IPS-20b (cell line): ENCODE data around the gene NECTIN1.

Experiments
- H3K27ac ChIP-seq: one replicate; pipeline ENCODE4 v1.5.1; 2013; ENCODE audit warnings: low read length
- H3K27me3 ChIP-seq: 2 replicates; pipeline ENCODE4 v1.6.1; 2013; ENCODE audit warnings: mild to moderate bottlenecking, low read length, inconsistent platforms; ENCODE audit not compliant: insufficient read depth
- H3K36me3 ChIP-seq: 2 replicates; pipeline ENCODE4 v1.6.1; 2013; ENCODE audit warnings: low read depth, mild to moderate bottlenecking, inconsistent platforms, low read length, moderate library complexity; ENCODE audit not compliant: insufficient read depth
- H3K4me1 ChIP-seq: 2 replicates; pipeline ENCODE4 v1.6.1; 2013; ENCODE audit warnings: mild to moderate bottlenecking, control low read depth, inconsistent platforms, low read length, moderate library complexity; ENCODE audit not compliant: insufficient read depth
- H3K4me3 ChIP-seq: 2 replicates; pipeline ENCODE4 v1.5.1; 2013; ENCODE audit warnings: mild to moderate bottlenecking, low read length, inconsistent platforms
- H3K9ac ChIP-seq: 2 replicates; pipeline ENCODE4 v1.6.1; 2013; ENCODE audit warnings: low read depth, mild to moderate bottlenecking, inconsistent platforms, low read length, moderate library complexity
- H3K9me3 ChIP-seq: 2 replicates; pipeline ENCODE4 v1.6.1; 2013; ENCODE audit warnings: mild to moderate bottlenecking, low read depth, low read length, inconsistent platforms; ENCODE audit not compliant: insufficient read depth

Gene NECTIN1

GRCh38 chr11:119752946-119753345 is 23.9 kb upstream of the NECTIN1 start:
- Histone ChIP-seq H3K4me3 (no peak overlapping the region), H3K27me3 (peaks cover 25% of the 10 kb centered on the region), H3K36me3 (no peaks in the 10 kb centered on the region), H3K9ac (no peak overlapping the region), H3K9me3 (no peaks in the 10 kb centered on the region), H3K27ac (no peak overlapping the region), H3K4me1 (no peaks in the 10 kb centered on the region; the same call in 1 of the 2 replicates)

- H3K4me3 ChIP-seq = no peak overlapping the region
- H3K9me3 ChIP-seq = no peaks in the 10 kb centered on the region
- H3K27ac ChIP-seq = no peak overlapping the region
- no peaks in the 10 kb centered on the region for H3K36me3 ChIP-seq
- no peak overlapping the region for H3K9ac ChIP-seq
- peaks cover 25% of the 10 kb centered on the region for H3K27me3 ChIP-seq
- no peaks in the 10 kb centered on the region; the same call in 1 of the 2 replicates for H3K4me1 ChIP-seq
Observed at GRCh38 chr11:119752345-119752871, 23.4 kb upstream of the NECTIN1 start.

GRCh38 chr11:119750056-119750455 is 21.1 kb upstream of the NECTIN1 start:
- Histone ChIP-seq H3K27ac (no peak overlapping the region), H3K4me3 (no peak overlapping the region), H3K27me3 (peaks cover 36% of the 10 kb centered on the region), H3K9ac (no peak overlapping the region), H3K4me1 (no peaks in the 10 kb centered on the region), H3K36me3 (no peaks in the 10 kb centered on the region), H3K9me3 (no peaks in the 10 kb centered on the region)

- no peaks in the 10 kb centered on the region for H3K36me3 ChIP-seq
- H3K27ac ChIP-seq = no peak overlapping the region
- H3K27me3 ChIP-seq = peaks cover 37% of the 10 kb centered on the region
- no peak overlapping the region for H3K4me3 ChIP-seq
- no peak overlapping the region for H3K9ac ChIP-seq
- H3K4me1 ChIP-seq = no peaks in the 10 kb centered on the region
- H3K9me3 ChIP-seq = no peaks in the 10 kb centered on the region
Observed at GRCh38 chr11:119749006-119749565, 20.1 kb upstream of the NECTIN1 start.

- no peaks in the 10 kb centered on the region for H3K36me3 ChIP-seq
- no peak overlapping the region for H3K4me3 ChIP-seq
- H3K4me1 ChIP-seq = no peaks in the 10 kb centered on the region
- peaks cover 45% of the 10 kb centered on the region for H3K27me3 ChIP-seq
- no peaks in the 10 kb centered on the region for H3K9me3 ChIP-seq
- H3K9ac ChIP-seq = no peak overlapping the region
- no peak overlapping the region for H3K27ac ChIP-seq
Observed at GRCh38 chr11:119747868-119748660, 19.1 kb upstream of the NECTIN1 start.

- Histone ChIP-seq H3K27me3 (peaks cover 48% of the 10 kb centered on the region), H3K36me3 (no peaks in the 10 kb centered on the region), H3K9ac (no peak overlapping the region), H3K9me3 (no peaks in the 10 kb centered on the region), H3K4me1 (no peaks in the 10 kb centered on the region; the same call in 1 of the 2 replicates), H3K27ac (no peak overlapping the region), H3K4me3 (no peak overlapping the region)
Observed at GRCh38 chr11:119745776-119746535, 17.0 kb upstream of the NECTIN1 start.

GRCh38 chr11:119745112-119745511 is 16.1 kb upstream of the NECTIN1 start:
- peaks cover 57% of the 10 kb centered on the region for H3K27me3 ChIP-seq
- H3K36me3 ChIP-seq = no peaks in the 10 kb centered on the region
- H3K9me3 ChIP-seq = no peaks in the 10 kb centered on the region
- H3K4me1 ChIP-seq = no peaks in the 10 kb centered on the region; the same call in 1 of the 2 replicates
- H3K27ac ChIP-seq = no peak overlapping the region
- H3K4me3 ChIP-seq = no peak overlapping the region
- H3K9ac ChIP-seq = no peak overlapping the region

GRCh38 chr11:119744577-119744976 is 15.6 kb upstream of the NECTIN1 start:
- H3K4me1 ChIP-seq = no peaks in the 10 kb centered on the region; the same call in 1 of the 2 replicates
- no peak overlapping the region for H3K4me3 ChIP-seq
- H3K9ac ChIP-seq = no peak overlapping the region
- H3K9me3 ChIP-seq = no peaks in the 10 kb centered on the region
- H3K36me3 ChIP-seq = no peaks in the 10 kb centered on the region
- no peak overlapping the region for H3K27ac ChIP-seq
- peaks cover 62% of the 10 kb centered on the region for H3K27me3 ChIP-seq

GRCh38 chr11:119743006-119743405 is 14.0 kb upstream of the NECTIN1 start:
- Histone ChIP-seq H3K4me3 (peak overlapping the region; percentile 81), H3K27me3 (peaks cover 65% of the 10 kb centered on the region), H3K9ac (peak overlapping the region; percentile 68; the same call in 1 of the 2 replicates), H3K4me1 (no peaks in the 10 kb centered on the region; the same call in 1 of the 2 replicates), H3K9me3 (no peaks in the 10 kb centered on the region), H3K27ac (no peak overlapping the region), H3K36me3 (no peaks in the 10 kb centered on the region)

GRCh38 chr11:119742263-119742861 is 13.4 kb upstream of the NECTIN1 start:
- Histone ChIP-seq H3K27ac (no peak overlapping the region), H3K4me3 (peak overlapping the region; percentile 81), H3K36me3 (no peaks in the 10 kb centered on the region), H3K9me3 (no peaks in the 10 kb centered on the region), H3K27me3 (peaks cover 65% of the 10 kb centered on the region), H3K9ac (peak overlapping the region; percentile 68; the same call in 1 of the 2 replicates), H3K4me1 (no peaks in the 10 kb centered on the region; the same call in 1 of the 2 replicates)
